Panc1 (cell line): ENCODE measurements around the gene TNFSF4. TPM values are rescaled to one million over a fixed set of nuclear protein-coding genes. Genes with fewer than 3 reads are reported as not detected.

Experiments
- ATAC-seq: fragments of 200-7000 bp; cut with Tn5 transposase; 2 replicates; pipeline ENCODE4 v1.9.1; 2020; ENCODE audit warnings: mild to moderate bottlenecking, moderate library complexity
- BruUV-seq: library from RNA; stranded (reverse); fragments of 400-500 nt; replicated peaks from 2 replicates; lab custom pipeline; 2021; lab: Mats Ljungman, UMichigan
- CTCF ChIA-PET: fragments of 300-600 bp; sonication (Branson Sonifier 250); formaldehyde crosslinking; loops from one replicate; lab custom pipeline; 2022; ENCODE audit warnings: antibody characterized with exemption; lab: Charles Lee
- POLR2A ChIA-PET: fragments of 300-600 bp; sonication (Branson Sonifier 250); formaldehyde crosslinking; loops from one replicate; lab custom pipeline; 2022; ENCODE audit warnings: antibody characterized with exemption; lab: Charles Lee
- DNase-seq: peaks from one replicate; pipeline ENCODE4 v3.0.0-alpha.2; 2010; ENCODE audit warnings: low read depth, low spot score
- H3K27ac ChIP-seq: 2 replicates; pipeline ENCODE4 v1.5.1; 2011; ENCODE audit warnings: mild to moderate bottlenecking, low read length, inconsistent platforms
- H3K27me3 ChIP-seq: fragments of 200-500 bp; sonication (Bioruptor generic); 2 replicates; pipeline ENCODE4 v1.6.0; 2014; ENCODE audit warnings: low read length, inconsistent platforms; ENCODE audit not compliant: control insufficient read depth, insufficient read depth
- H3K36me3 ChIP-seq: fragments of 200-500 bp; sonication (Bioruptor generic); 2 replicates; pipeline ENCODE4 v1.5.1; 2014; ENCODE audit warnings: inconsistent platforms, mild to moderate bottlenecking, low read length, moderate library complexity; ENCODE audit not compliant: control insufficient read depth, insufficient read depth
- H3K4me1 ChIP-seq: 2 replicates; pipeline ENCODE4 v1.5.1; 2011; ENCODE audit warnings: inconsistent platforms, mild to moderate bottlenecking, low read length, moderate library complexity; ENCODE audit not compliant: control insufficient read depth, insufficient read depth
- H3K4me3 ChIP-seq, 2 experiments: 2 replicates each; pipeline ENCODE4 v1.5.1; 2011 to 2012; ENCODE audit warnings: low read depth in 2 of 2, low read length in 2 of 2, mild to moderate bottlenecking in 2 of 2, inconsistent platforms in 1 of 2, moderate library complexity in 1 of 2
- H3K9me3 ChIP-seq: fragments of 200-500 bp; sonication (Bioruptor generic); 2 replicates; pipeline ENCODE4 v1.5.1; 2014; ENCODE audit warnings: low read depth, mild to moderate bottlenecking, inconsistent platforms, low read length, moderate library complexity; ENCODE audit not compliant: control insufficient read depth, insufficient read depth
- POLR2AphosphoS5 ChIP-seq: IDR thresholded peaks from 2 replicates; pipeline ENCODE4 v1.6.1; 2012; ENCODE audit warnings: mild to moderate bottlenecking, low read depth, low read length, moderate library complexity
- SIN3A ChIP-seq: IDR thresholded peaks from 2 replicates; pipeline ENCODE4 v1.6.1; 2012; ENCODE audit warnings: low read depth, mild to moderate bottlenecking, low read length, moderate library complexity, borderline replicate concordance; ENCODE audit not compliant: insufficient read depth
- TCF7L2 ChIP-seq: IDR thresholded peaks from 2 replicates; pipeline ENCODE4 v1.6.1; 2011; ENCODE audit warnings: mild to moderate bottlenecking, low read depth, low read length, inconsistent platforms
- in situ Hi-C: cut with HindIII; loops from 2 replicates; pipeline ENCODE4 v1.10.0; 2016; ENCODE audit warnings: low sequenced_read_pairs, low pct_unique_long_range_greater_than_20kb
- intact Hi-C: fragments of 100-400 bp; cut with micrococcal nuclease; formaldehyde crosslinking; loops from one replicate; pipeline ENCODE4 v1.10.0; 2022; ENCODE audit not compliant: unreplicated experiment
- total RNA-seq: library from RNA; stranded (reverse); gene quantifications from one replicate; pipeline ENCODE4 v1.2.1, GENCODE V29; 2021; ENCODE audit not compliant: unreplicated experiment
- TF ChIP-seq, protein P1 (sequence below), 2 experiments: IDR thresholded peaks; 2 replicates each; pipeline ENCODE4 v1.6.1; 2011 to 2012; ENCODE audit warnings: low read depth in 2 of 2, control low read depth in 1 of 2, low read length in 1 of 2, mild to moderate bottlenecking in 1 of 2, moderate library complexity in 1 of 2; ENCODE audit not compliant: insufficient read depth in 1 of 2
- TF ChIP-seq, protein P2 (sequence below): fragments of 450-650 bp; IDR thresholded peaks from 2 replicates; pipeline ENCODE4 v1.5.1; 2017; ENCODE audit warnings: mild to moderate bottlenecking

TNFSF4 gene
- total RNA-seq, 1 experiment from 2014 or later = 0.13 TPM

DNA sequence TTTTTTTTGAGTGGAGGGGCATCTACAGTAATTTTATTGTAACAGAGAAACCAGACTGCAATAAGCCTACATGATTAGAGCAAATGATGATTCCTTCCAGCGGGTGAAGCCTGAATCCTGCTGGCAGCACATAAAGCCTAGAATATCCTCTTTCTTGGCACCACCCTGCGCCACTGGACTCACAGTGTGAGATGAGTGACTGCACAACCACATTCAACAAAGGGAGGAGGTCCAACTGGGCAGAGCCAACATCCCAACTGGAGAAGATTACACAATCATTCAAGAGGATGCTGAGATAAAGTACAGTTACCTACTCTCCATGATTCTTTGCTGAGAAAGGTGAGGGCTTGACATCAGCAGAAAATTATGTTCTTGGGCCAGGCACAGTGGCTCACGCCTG is 67.4 kb downstream of the TNFSF4 start:
- in situ Hi-C loops (no loop called here), intact Hi-C loops (no loop called here)
- no peak for TF ChIP-seq SIN3A
- no peak for TF ChIP-seq TCF7L2
- TF ChIP-seq, protein P1, sequence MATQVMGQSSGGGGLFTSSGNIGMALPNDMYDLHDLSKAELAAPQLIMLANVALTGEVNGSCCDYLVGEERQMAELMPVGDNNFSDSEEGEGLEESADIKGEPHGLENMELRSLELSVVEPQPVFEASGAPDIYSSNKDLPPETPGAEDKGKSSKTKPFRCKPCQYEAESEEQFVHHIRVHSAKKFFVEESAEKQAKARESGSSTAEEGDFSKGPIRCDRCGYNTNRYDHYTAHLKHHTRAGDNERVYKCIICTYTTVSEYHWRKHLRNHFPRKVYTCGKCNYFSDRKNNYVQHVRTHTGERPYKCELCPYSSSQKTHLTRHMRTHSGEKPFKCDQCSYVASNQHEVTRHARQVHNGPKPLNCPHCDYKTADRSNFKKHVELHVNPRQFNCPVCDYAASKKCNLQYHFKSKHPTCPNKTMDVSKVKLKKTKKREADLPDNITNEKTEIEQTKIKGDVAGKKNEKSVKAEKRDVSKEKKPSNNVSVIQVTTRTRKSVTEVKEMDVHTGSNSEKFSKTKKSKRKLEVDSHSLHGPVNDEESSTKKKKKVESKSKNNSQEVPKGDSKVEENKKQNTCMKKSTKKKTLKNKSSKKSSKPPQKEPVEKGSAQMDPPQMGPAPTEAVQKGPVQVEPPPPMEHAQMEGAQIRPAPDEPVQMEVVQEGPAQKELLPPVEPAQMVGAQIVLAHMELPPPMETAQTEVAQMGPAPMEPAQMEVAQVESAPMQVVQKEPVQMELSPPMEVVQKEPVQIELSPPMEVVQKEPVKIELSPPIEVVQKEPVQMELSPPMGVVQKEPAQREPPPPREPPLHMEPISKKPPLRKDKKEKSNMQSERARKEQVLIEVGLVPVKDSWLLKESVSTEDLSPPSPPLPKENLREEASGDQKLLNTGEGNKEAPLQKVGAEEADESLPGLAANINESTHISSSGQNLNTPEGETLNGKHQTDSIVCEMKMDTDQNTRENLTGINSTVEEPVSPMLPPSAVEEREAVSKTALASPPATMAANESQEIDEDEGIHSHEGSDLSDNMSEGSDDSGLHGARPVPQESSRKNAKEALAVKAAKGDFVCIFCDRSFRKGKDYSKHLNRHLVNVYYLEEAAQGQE (IDR thresholded peaks at IDR 0.05; ENCODE audit: insufficient read depth in 1 of 2, low read depth in 2 of 2, low read length in 1 of 2) = no peak
- TF ChIP-seq POLR2AphosphoS5 = no peak
- Histone ChIP-seq H3K27ac (no peak overlapping the region), H3K27me3 (no peaks in the 10 kb centered on the region), H3K9me3 (no peaks in the 10 kb centered on the region), H3K4me1 (no peaks in the 10 kb centered on the region), H3K36me3 (no peaks in the 10 kb centered on the region), H3K4me3 (no peak overlapping the region)
- DNase-seq (no peak), ATAC-seq (no peak)
- POLR2A ChIA-PET = no interaction called here
- CTCF ChIA-PET = no interaction called here
- no TSS peak for BruUV-seq

GRCh38 chr1:173137107-173137706 is 69.9 kb downstream of the TNFSF4 start:
- TF ChIP-seq TCF7L2 (no peak), SIN3A (no peak), POLR2AphosphoS5 (no peak)
- TF ChIP-seq, protein P2, sequence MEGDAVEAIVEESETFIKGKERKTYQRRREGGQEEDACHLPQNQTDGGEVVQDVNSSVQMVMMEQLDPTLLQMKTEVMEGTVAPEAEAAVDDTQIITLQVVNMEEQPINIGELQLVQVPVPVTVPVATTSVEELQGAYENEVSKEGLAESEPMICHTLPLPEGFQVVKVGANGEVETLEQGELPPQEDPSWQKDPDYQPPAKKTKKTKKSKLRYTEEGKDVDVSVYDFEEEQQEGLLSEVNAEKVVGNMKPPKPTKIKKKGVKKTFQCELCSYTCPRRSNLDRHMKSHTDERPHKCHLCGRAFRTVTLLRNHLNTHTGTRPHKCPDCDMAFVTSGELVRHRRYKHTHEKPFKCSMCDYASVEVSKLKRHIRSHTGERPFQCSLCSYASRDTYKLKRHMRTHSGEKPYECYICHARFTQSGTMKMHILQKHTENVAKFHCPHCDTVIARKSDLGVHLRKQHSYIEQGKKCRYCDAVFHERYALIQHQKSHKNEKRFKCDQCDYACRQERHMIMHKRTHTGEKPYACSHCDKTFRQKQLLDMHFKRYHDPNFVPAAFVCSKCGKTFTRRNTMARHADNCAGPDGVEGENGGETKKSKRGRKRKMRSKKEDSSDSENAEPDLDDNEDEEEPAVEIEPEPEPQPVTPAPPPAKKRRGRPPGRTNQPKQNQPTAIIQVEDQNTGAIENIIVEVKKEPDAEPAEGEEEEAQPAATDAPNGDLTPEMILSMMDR = no peak
- TF ChIP-seq, protein P1 (IDR thresholded peaks at IDR 0.05; ENCODE audit: insufficient read depth in 1 of 2, low read depth in 2 of 2, low read length in 1 of 2) = no peak
- intact Hi-C loops = no loop called here
- BruUV-seq = no TSS peak
- no peaks in the 10 kb centered on the region for H3K4me1 ChIP-seq
- H3K9me3 ChIP-seq = no peaks in the 10 kb centered on the region
- no peaks in the 10 kb centered on the region for H3K36me3 ChIP-seq
- no peak overlapping the region for H3K4me3 ChIP-seq
- ATAC-seq (no peak), DNase-seq (no peak)
- ChIA-PET POLR2A (no interaction called here), CTCF (no interaction called here)
- H3K27ac ChIP-seq = no peak overlapping the region
- in situ Hi-C loops = no loop called here
- H3K27me3 ChIP-seq = no peaks in the 10 kb centered on the region
